ENCODE measurements around the gene GAS5. TPM values are rescaled to one million over a fixed set of nuclear protein-coding genes. Genes with fewer than 3 reads are reported as not detected.

GAS5 gene
- polyA plus RNA-seq, 1 of the 3 experiments (the other 2 are of a cell fraction) = 961 TPM

GRCh38 chr1:173867753-173868265, at the start of gene GAS5 (continued):
- TF ChIP-seq MXI1 (IDR thresholded peaks at IDR 0.05; ENCODE audit: low read depth, low read length) = peak; percentile 95
- no peak for TF ChIP-seq EP300 (IDR thresholded peaks at IDR 0.05; ENCODE audit: borderline replicate concordance in 1 of 2, low read depth in 1 of 2, low read length in 1 of 2)
- no peak for TF ChIP-seq ZBTB33 (IDR thresholded peaks at IDR 0.05; ENCODE audit: borderline replicate concordance, low read depth)
- no peak for TF ChIP-seq FOXM1 (IDR thresholded peaks at IDR 0.05; ENCODE audit: low read depth)
- TF ChIP-seq NRF1 (IDR thresholded peaks at IDR 0.05; ENCODE audit: low read depth, low read length) = no peak
- TF ChIP-seq USF2 (IDR thresholded peaks at IDR 0.05; ENCODE audit: borderline replicate concordance, low read depth, low read length) = peak; percentile 75
- no peak for TF ChIP-seq TCF12 (IDR thresholded peaks at IDR 0.05)
- no peak for TF ChIP-seq GATA2 (CRISPR knock-in tag; IDR thresholded peaks at IDR 0.05)

GRCh38 chr1:173917149-173917548, 49.4 kb upstream of the GAS5 start, which contains the start of gene SERPINC1:
Gene SERPINC1 (minus strand): TSS chr1:173917327. CDS start chr1:173917259, 68 bp downstream.
- no peak within 1 kb of the TSS for H3K4me3 ChIP-seq (ENCODE audit: low read depth in 2 of 2, low read length in 1 of 2)
- no peaks in the 10 kb centered on the region for H3K79me2 ChIP-seq (ENCODE audit: insufficient read depth)
- DNase-seq = no peak
- no peaks in the 10 kb centered on the region for H3K27me3 ChIP-seq (ENCODE audit: insufficient read depth)
- POLR2A ChIA-PET = no interaction called here
- H3K4me1 ChIP-seq (ENCODE audit: control insufficient read depth in 1 of 2, insufficient read depth in 2 of 2, low read depth in 1 of 2, low read length in 1 of 2) = no peaks in the 10 kb centered on the region
- H3F3A ChIP-seq (replicated peaks; ENCODE audit: insufficient read depth) = no peaks in the 10 kb centered on the region
- WGBS (ENCODE audit: low lambda C conversion rate) = 83% methylated on average over 3 of the region's 3 CpGs
- H3K36me3 ChIP-seq (replicated peaks in 1 of 2; ENCODE audit: control insufficient read depth in 1 of 2, insufficient read depth in 2 of 2, low read length in 1 of 2) = no peaks in the 10 kb centered on the region
- CTCF ChIA-PET = no interaction called here
- H2AFZ ChIP-seq (ENCODE audit: low read depth) = no peak within 1 kb of the TSS
- TF ChIP-seq EP300 (IDR thresholded peaks at IDR 0.05; ENCODE audit: borderline replicate concordance in 1 of 2, low read depth in 1 of 2, low read length in 1 of 2) = no peak
- TF ChIP-seq FOXJ3 (CRISPR knock-in tag; IDR thresholded peaks at IDR 0.05) = no peak
- TF ChIP-seq, protein P1, sequence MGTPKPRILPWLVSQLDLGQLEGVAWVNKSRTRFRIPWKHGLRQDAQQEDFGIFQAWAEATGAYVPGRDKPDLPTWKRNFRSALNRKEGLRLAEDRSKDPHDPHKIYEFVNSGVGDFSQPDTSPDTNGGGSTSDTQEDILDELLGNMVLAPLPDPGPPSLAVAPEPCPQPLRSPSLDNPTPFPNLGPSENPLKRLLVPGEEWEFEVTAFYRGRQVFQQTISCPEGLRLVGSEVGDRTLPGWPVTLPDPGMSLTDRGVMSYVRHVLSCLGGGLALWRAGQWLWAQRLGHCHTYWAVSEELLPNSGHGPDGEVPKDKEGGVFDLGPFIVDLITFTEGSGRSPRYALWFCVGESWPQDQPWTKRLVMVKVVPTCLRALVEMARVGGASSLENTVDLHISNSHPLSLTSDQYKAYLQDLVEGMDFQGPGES (IDR thresholded peaks at IDR 0.05; ENCODE audit: low read depth, low read length) = no peak
- TF ChIP-seq USF2 (IDR thresholded peaks at IDR 0.05; ENCODE audit: borderline replicate concordance, low read depth, low read length) = no peak
- TF ChIP-seq RAD21 (IDR thresholded peaks at IDR 0.05; ENCODE audit: low read length) = no peak
- no peak for TF ChIP-seq FOSL2 (IDR thresholded peaks at IDR 0.05; ENCODE audit: borderline replicate concordance, low read depth)
- H3K9ac ChIP-seq = no peak within 1 kb of the TSS
- no peaks in the 10 kb centered on the region for H3K9me2 ChIP-seq
- no peaks in the 10 kb centered on the region for H3K9me3 ChIP-seq
- H4K20me1 ChIP-seq (ENCODE audit: insufficient read depth) = no peaks in the 10 kb centered on the region
- no peak within 1 kb of the TSS for H3K27ac ChIP-seq (ENCODE audit: low read depth in 2 of 2, low read length in 1 of 2)
- no peak within 1 kb of the TSS for H3K4me2 ChIP-seq

Data from SK-N-SH (cell line).